Calu3 (cell line): Measurements from ENCODE around the gene ENO2. TPM values are rescaled to one million over a fixed set of nuclear protein-coding genes. Genes with fewer than 3 reads are reported as not detected.

Experiments used
- BruUV-seq: library from RNA; stranded (reverse); fragments of 400-500 nt; replicated peaks from 2 replicates; lab custom pipeline; 2021; lab: Mats Ljungman, UMichigan
- CTCF ChIA-PET: fragments of 300-600 bp; sonication (Branson Sonifier 250); formaldehyde crosslinking; loops from one replicate; lab custom pipeline; 2022; ENCODE audit warnings: antibody characterized with exemption; lab: Charles Lee
- DNase-seq: peaks from one replicate; pipeline ENCODE4 v3.0.0; 2022
- H3K27ac Mint-ChIP-seq: one replicate; pipeline ENCODE4 v1.8.0; 2022; ENCODE audit warnings: mixed read lengths; ENCODE audit not compliant: unreplicated experiment
- H3K27me3 Mint-ChIP-seq: one replicate; pipeline ENCODE4 v1.8.0; 2022; ENCODE audit warnings: mixed read lengths; ENCODE audit not compliant: unreplicated experiment
- H3K36me3 Mint-ChIP-seq: one replicate; pipeline ENCODE4 v1.8.0; 2022; ENCODE audit warnings: mild to moderate bottlenecking, moderate library complexity, mixed read lengths; ENCODE audit not compliant: insufficient read depth, unreplicated experiment
- H3K4me1 Mint-ChIP-seq: one replicate; pipeline ENCODE4 v1.8.0; 2022; ENCODE audit warnings: mild to moderate bottlenecking, low read depth, mixed read lengths; ENCODE audit not compliant: unreplicated experiment
- H3K4me3 Mint-ChIP-seq: one replicate; pipeline ENCODE4 v1.8.0; 2022; ENCODE audit warnings: mild to moderate bottlenecking, low read depth, moderate library complexity, mixed read lengths; ENCODE audit not compliant: unreplicated experiment
- H3K9me3 Mint-ChIP-seq: one replicate; pipeline ENCODE4 v1.8.0; 2022; ENCODE audit warnings: low read depth, mixed read lengths; ENCODE audit not compliant: unreplicated experiment
- CTCF ChIP-seq: fragments of 200-600 bp; IDR thresholded peaks from one replicate; pipeline ENCODE4 v1.8.0; 2022; ENCODE audit warnings: antibody characterized with exemption; ENCODE audit not compliant: unreplicated experiment
- intact Hi-C: fragments of 100-400 bp; cut with micrococcal nuclease; formaldehyde crosslinking; loops from one replicate; pipeline ENCODE4 v1.10.0; 2022; ENCODE audit not compliant: unreplicated experiment
- total RNA-seq: library from RNA; stranded (reverse); gene quantifications from 2 replicates; pipeline ENCODE4 v1.2.3, GENCODE V29; 2022

ENO2 gene
- total RNA-seq, 1 experiment from 2014 or later: 16.1 TPM

DNA sequence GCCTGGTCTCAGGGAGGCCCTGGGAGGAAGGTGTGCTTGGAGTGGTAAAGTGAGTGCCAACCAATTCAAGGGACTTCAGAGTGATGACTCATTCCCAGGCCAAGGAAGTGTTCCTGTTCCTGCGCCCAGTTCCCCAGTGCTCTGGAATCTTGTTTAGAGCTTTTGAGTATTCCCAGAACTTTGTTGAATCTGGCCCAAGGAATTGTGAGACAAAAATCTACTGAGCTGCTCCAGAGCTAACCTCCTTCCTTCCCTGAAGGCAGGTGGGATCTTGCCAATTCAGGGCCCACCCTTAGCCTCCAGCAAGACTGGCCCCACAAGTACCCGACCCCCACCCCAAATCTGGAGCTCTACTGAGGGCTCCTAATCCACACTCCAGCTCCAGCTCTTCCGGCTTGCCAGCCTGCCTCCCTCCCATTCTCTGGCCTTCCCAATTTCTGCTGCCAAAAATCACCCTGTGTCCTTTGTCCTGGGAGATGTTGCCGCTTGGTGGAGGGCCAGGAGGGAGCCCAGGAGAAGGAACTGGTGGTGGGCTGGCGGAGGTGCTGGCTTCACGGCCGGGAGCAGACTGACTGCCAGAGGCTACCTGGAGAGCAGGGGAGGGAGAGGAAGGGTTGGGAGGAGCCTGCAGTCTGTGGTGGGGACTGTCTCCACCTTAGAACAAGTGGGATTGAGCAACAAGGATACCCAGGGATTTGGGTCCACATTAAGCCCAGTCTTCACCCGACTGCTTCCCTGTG lies 11.3 kb downstream of the ENO2 start:
- peaks cover 57% of the 10 kb centered on the region for H3K4me1 Mint-ChIP-seq

DNA sequence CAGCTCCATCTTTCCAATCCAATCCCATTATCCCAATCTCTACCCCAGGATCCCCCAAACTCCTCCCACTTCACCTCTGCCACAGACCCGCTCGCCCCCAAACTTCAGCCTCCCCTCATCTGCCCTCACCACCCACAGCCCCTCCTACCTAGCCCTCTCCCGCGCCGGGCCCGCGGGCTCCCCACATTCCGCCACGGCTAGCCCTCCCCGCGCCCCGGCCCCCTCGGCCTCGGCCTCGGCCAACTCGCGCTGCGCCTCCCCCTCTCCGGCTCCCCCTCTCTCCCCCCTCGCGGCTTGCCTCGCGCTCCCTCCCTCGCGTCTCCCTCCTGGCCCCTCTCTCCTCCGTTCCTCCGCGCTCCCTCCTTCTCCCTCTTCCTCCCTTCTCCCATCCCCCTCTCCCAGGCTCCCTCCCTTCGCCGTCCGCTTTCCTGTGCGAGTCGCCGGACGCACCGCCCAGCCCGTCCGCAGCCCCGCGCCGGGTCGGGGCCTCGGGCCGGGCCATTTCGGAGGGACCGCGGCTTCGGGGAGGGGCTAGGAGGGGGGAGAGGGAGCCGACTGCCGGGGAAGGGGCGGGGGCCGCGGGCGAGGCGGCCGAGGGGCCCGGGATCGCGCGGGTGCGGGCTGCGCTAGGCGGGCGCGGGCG lies 13.1 kb downstream of the ENO2 start, which contains the start of gene ATN1:
TSS of gene ATN1 (plus strand) at position 581 of the 643 bp plus-strand sequence. CDS start 6,043 bp downstream, outside the sequence.
- Mint-ChIP-seq H3K27me3 (no peaks in the 10 kb centered on the region), H3K36me3 (peaks cover 59% of the 10 kb centered on the region), H3K4me3 (peak within 1 kb of the TSS; percentile 83), H3K27ac (peak within 1 kb of the TSS; percentile 68), H3K9me3 (no peaks in the 10 kb centered on the region), H3K4me1 (peaks cover 67% of the 10 kb centered on the region)
- DNase-seq: peak; percentile 71
- no TSS peak for BruUV-seq
- intact Hi-C loops: loop anchor here (5.0 kb wide), 1 partner anchor 60 kb away; the partner anchor contains the start of gene TPI1
- no peak for TF ChIP-seq CTCF
- CTCF ChIA-PET: interaction anchor here (0.7 kb wide), 1 partner anchor 303 kb away, joined by 3 read pairs; no protein-coding TSS in a partner anchor

More for the DNA sequence above, 11.3 kb downstream of the ENO2 start:
- H3K27ac Mint-ChIP-seq: peak overlapping the region; percentile 86
- intact Hi-C loops: loop anchor here (5.0 kb wide), 1 partner anchor 58 kb away; the partner anchor contains the start of gene TPI1
- H3K9me3 Mint-ChIP-seq: no peaks in the 10 kb centered on the region
- no peak for TF ChIP-seq CTCF
- peak; percentile 62 for DNase-seq
- H3K36me3 Mint-ChIP-seq: peaks cover 57% of the 10 kb centered on the region
- CTCF ChIA-PET: interaction anchor here (0.6 to 2.8 kb wide), 13 partner anchors 9 to 74 kb away, joined by 3 to 24 read pairs (median 5); partner anchors contain the start of genes C12orf57, ENO2, RNU7-1 and SPSB2
- H3K27me3 Mint-ChIP-seq: no peaks in the 10 kb centered on the region
- peak overlapping the region; percentile 58 for H3K4me3 Mint-ChIP-seq
- BruUV-seq: no TSS peak

- Mint-ChIP-seq H3K27ac (peak overlapping the region; percentile 68), H3K4me1 (peaks cover 70% of the 10 kb centered on the region), H3K27me3 (no peaks in the 10 kb centered on the region), H3K36me3 (peaks cover 58% of the 10 kb centered on the region), H3K9me3 (no peaks in the 10 kb centered on the region), H3K4me3 (peak overlapping the region; percentile 83)
- no TSS peak for BruUV-seq
- intact Hi-C loops: loop anchor here (5.0 kb wide), 1 partner anchor 61 kb away; the partner anchor contains the start of gene TPI1
- TF ChIP-seq CTCF: no peak
- CTCF ChIA-PET: interaction anchor here (0.6 to 1.5 kb wide), 3 partner anchors 10 to 165 kb away, joined by 4 to 8 read pairs (median 7); no protein-coding TSS in a partner anchor
- DNase-seq: no peak
These were observed 13.8 kb downstream of the ENO2 start for GRCh38 chr12:6928022-6928702.
